Forelimb muscle (tissue), 1 donor: ENCODE results near the gene LCN1. TPM values are rescaled to one million over a fixed set of nuclear protein-coding genes. Genes with fewer than 3 reads are reported as not detected.
"Not testable (repeated sequence)": the region's sequence is repeated elsewhere in the genome, so short reads cannot be mapped to it uniquely, and the experiment has no call there.

ENCODE experiments used
- DNase-seq: peaks from one replicate; pipeline ENCODE4 v3.0.0-alpha.2; 2013; ENCODE audit warnings: low read depth
- polyA plus RNA-seq: library from polyadenylated mRNA; unstranded; fragments of 120-200 nt; gene quantifications from one replicate; pipeline ENCODE4 v1.2.1, GENCODE V29; 2013; ENCODE audit not compliant: insufficient read length

LCN1 gene
- polyA plus RNA-seq, 1 donor = not detected

GRCh38 chr9:135546792-135547617 is 25.8 kb downstream of the LCN1 start:
- not testable (repeated sequence) for DNase-seq

- no peak for DNase-seq
These were observed 26.8 kb downstream of the LCN1 start for GRCh38 chr9:135547756-135548736.

- DNase-seq = not testable (repeated sequence)
These were observed 28.5 kb downstream of the LCN1 start for GRCh38 chr9:135549478-135550343.

- DNase-seq = no peak
These were observed 29.2 kb downstream of the LCN1 start for GRCh38 chr9:135550344-135550918.

- no peak for DNase-seq
These were observed 29.8 kb downstream of the LCN1 start for GRCh38 chr9:135551031-135551430.

- DNase-seq = no peak
These were observed 30.2 kb downstream of the LCN1 start for GRCh38 chr9:135551456-135551855.

- no peak for DNase-seq
These were observed 30.9 kb downstream of the LCN1 start for GRCh38 chr9:135552021-135552697.

- no peak for DNase-seq
These were observed 31.5 kb downstream of the LCN1 start for GRCh38 chr9:135552698-135553171.

- no peak for DNase-seq
These were observed 33.5 kb downstream of the LCN1 start for GRCh38 chr9:135554718-135555117.

GRCh38 chr9:135555203-135555602 is 34.0 kb downstream of the LCN1 start:
- no peak for DNase-seq

GRCh38 chr9:135555910-135556309 is 34.7 kb downstream of the LCN1 start:
- DNase-seq = no peak

GRCh38 chr9:135559606-135560005 is 38.4 kb downstream of the LCN1 start:
- DNase-seq = no peak

GRCh38 chr9:135561391-135562234 is 40.4 kb downstream of the LCN1 start, which contains the start of gene PAEP:
Gene PAEP, plus strand, starts transcription at chr9:135561756.
- no peak for DNase-seq

GRCh38 chr9:135562235-135562745 is 41.0 kb downstream of the LCN1 start:
- DNase-seq = no peak

GRCh38 chr9:135563039-135563476 is 41.8 kb downstream of the LCN1 start:
- DNase-seq = no peak

GRCh38 chr9:135563858-135564257 is 42.6 kb downstream of the LCN1 start:
- DNase-seq = no peak

- no peak for DNase-seq
These were observed 43.9 kb downstream of the LCN1 start for GRCh38 chr9:135565141-135565628.

GRCh38 chr9:135565636-135566035 is 44.4 kb downstream of the LCN1 start:
- DNase-seq = no peak

- no peak for DNase-seq
These were observed 45.3 kb downstream of the LCN1 start for GRCh38 chr9:135566552-135566951.
